Rectal smooth muscle tissue (tissue), 1 donor: ENCODE results near the gene RBM14.
"Not testable (repeated sequence)": the region's sequence is repeated elsewhere in the genome, so short reads cannot be mapped to it uniquely, and the experiment has no call there.

Experiments
- H3K27ac ChIP-seq: one replicate; pipeline ENCODE4 v1.7.0; 2013; ENCODE audit warnings: low read depth, low read length, inconsistent platforms
- H3K27me3 ChIP-seq: one replicate; pipeline ENCODE4 v1.7.0; 2013; ENCODE audit warnings: low read length; ENCODE audit not compliant: control insufficient read depth, insufficient read depth
- H3K36me3 ChIP-seq: one replicate; pipeline ENCODE4 v1.7.0; 2013; ENCODE audit warnings: low read length; ENCODE audit not compliant: control insufficient read depth, insufficient read depth
- H3K4me1 ChIP-seq: one replicate; pipeline ENCODE4 v1.7.0; 2013; ENCODE audit warnings: low read length; ENCODE audit not compliant: control insufficient read depth, insufficient read depth
- H3K4me3 ChIP-seq: one replicate; pipeline ENCODE4 v1.7.0; 2013; ENCODE audit warnings: low read length
- H3K9ac ChIP-seq: one replicate; pipeline ENCODE4 v1.7.0; 2013; ENCODE audit warnings: low read length

RBM14 gene

DNA sequence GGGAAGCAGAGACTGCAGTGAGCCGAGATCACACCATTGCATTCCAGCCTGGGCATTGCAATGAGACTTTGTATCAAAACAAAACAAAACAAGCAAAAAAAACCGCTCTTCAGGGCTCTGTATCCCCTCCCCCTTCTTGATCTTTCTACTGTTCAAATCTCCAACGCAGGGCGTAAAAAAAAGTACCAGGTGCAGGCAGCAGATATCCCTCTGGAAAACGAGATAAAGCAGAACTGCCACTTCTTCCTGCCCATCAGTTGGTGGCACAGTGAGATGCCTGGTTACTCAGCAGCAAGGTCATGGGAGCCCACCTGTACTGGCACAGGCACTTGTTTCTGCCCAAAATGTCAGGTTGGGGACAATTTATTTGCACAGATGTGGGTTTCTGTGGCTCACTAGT, 12.3 kb upstream of the RBM14 start:
- peaks cover 8% of the 10 kb centered on the region for H3K36me3 ChIP-seq

DNA sequence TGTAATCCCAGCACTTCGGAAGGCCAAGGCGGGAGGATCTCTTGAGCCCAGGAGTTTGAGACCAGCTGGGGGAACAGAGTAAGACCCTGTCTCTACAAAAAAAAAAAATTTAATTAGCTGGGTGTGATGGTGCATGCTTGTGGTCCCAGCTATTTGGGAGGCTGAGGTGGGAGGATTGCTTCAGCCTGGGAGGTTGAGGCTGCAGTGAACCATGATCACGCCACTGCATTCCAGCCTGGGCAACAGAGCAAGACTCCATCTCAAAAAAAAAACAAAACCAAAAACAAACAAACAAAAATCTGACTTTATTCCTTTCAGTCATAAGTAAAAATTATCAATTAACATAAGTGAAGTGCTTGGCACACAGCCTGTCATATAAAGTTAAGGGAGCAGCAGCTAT, 9.8 kb upstream of the RBM14 start:
- H3K27me3 ChIP-seq, H3K36me3 ChIP-seq, H3K4me3 ChIP-seq, H3K9ac ChIP-seq, H3K4me1 ChIP-seq: not testable (repeated sequence)
- H3K27ac ChIP-seq: peak overlapping the region; percentile 93

More for the DNA sequence above, 12.3 kb upstream of the RBM14 start:
- Histone ChIP-seq H3K27ac (no peak overlapping the region), H3K4me1 (peaks cover 10% of the 10 kb centered on the region), H3K27me3 (no peaks in the 10 kb centered on the region), H3K9ac (no peak overlapping the region), H3K4me3 (no peak overlapping the region)

DNA sequence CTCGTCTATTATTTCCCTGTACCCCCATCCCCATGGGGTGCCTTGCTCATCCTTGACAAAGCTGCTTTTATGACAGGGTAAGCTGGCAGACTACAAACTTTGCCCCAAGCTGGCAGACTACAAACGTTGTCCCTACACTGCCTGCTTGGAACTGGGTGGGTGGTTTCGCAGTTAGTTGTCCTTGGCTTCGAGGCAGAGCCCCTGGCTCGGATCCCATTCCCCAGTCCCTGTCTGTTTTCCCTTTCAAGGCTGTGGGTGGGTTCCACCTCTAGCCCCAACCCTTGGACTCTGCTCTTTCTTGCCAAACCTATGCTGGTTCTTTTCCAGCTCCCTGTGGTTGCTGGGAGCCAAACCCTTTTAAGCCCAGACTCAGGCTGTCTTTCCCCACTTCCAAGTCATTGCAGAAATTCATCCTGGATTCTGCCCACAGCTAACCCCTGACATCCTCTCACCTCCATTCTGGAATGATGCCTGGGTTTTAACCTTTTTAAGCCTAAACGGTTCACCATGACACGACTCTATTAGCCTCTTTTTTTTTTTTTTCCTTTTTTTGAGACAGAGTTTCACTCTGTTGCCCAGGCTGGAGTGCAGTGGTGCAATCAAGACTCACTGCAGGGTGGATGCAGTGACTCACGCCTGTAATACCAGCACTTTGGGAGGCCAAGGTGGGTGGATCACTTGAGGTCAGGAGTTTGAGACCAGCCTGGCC, 9.2 kb upstream of the RBM14 start:
- Histone ChIP-seq H3K36me3 (peaks cover 5% of the 10 kb centered on the region), H3K4me1 (peaks cover 10% of the 10 kb centered on the region), H3K9ac (no peak overlapping the region), H3K27ac (peak overlapping the region; percentile 93), H3K4me3 (no peak overlapping the region), H3K27me3 (no peaks in the 10 kb centered on the region)

DNA sequence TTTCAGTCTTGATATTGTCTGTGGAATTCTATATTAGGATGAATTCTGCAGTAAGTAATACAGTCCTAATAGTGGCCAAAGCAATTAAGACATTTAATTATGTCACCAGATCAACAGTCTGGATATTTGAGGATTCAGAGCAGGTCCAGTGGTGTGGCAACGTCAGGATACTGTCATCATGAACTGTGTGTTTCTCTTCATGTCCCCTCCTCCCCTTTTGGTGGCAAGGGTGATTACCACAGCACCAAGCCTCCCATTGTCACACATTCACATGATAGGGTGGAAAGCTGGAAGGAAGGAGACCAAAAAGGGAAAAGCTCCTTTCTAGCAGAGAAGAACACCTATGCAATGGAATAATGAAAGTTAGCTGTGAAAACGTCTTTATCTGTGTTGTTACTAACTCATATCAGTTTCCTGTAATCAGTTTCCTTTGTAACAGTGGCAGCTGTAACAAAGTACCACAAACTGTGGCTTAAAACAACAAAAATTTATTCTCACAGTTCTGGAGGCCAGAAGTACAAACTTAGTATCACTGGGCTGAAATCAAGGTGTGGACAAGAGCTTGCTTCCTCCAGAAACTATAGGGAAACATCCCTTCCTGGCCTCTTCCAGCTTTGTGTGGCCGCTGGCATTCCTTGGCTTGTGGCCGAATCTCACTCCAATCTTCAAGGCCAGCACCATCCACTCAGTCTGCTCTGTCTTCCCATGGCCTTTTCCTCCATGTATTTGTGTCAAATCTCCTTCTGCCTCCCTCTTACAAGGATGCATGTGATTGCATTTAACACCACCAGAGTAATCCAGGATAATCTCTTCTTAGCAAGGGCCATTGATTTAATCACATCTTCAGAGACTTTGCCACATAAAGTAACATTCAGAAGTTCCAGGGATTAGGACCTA, 6.5 kb upstream of the RBM14 start:
- H3K27ac ChIP-seq: no peak overlapping the region
- H3K9ac ChIP-seq: no peak overlapping the region
- peaks cover 10% of the 10 kb centered on the region for H3K4me1 ChIP-seq

DNA sequence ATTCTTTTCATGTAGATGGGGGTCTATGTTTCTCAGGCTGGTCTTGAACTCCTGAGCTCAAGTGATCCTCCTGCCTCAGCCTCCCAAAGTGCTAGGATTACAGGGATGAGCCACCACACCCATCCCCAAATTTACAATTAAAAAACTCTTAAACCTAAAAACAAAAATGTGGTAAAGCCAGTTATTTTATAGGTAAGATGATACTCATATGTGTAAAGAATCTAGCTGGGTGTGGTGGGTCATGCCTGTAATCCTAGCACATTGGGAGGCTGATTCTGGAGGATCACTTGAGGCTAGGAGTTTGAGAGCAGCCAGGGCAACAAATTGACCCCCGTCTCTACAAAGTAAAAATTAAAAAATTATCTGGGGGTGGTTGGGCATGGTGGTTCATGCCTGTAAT, 4.0 kb upstream of the RBM14 start:
- Histone ChIP-seq H3K4me1 (peaks cover 5% of the 10 kb centered on the region), H3K27me3 (no peaks in the 10 kb centered on the region), H3K36me3 (no peaks in the 10 kb centered on the region), H3K9ac (no peak overlapping the region), H3K27ac (no peak overlapping the region), H3K4me3 (no peak overlapping the region)

More for the DNA sequence above, 6.5 kb upstream of the RBM14 start:
- no peaks in the 10 kb centered on the region for H3K27me3 ChIP-seq
- H3K36me3 ChIP-seq: peaks cover 5% of the 10 kb centered on the region
- H3K4me3 ChIP-seq: no peak overlapping the region

DNA sequence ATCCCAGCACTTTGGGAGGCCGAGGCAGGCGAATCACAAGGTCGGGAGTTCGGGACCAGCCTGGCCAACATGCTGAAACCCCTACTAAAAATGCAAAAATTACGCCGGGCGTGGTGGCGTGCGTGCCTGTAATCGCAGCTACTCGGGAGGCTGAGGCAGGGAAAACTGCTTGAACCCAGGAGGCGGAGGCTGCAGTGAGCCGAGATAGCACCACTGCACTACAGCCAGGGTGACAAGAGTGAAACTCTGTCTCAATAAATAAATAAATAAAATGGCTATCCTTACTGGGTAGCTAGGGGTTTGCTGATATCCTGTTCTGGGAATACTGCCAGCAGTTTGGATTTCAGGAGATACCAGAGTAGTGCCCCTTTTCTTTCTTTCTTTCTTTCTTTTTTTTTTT, 2.4 kb upstream of the RBM14 start:
- Histone ChIP-seq H3K4me3 (no peak overlapping the region), H3K36me3 (peaks cover 2% of the 10 kb centered on the region), H3K27me3 (no peaks in the 10 kb centered on the region), H3K27ac (no peak overlapping the region), H3K4me1 (peaks cover 14% of the 10 kb centered on the region), H3K9ac (no peak overlapping the region)

DNA sequence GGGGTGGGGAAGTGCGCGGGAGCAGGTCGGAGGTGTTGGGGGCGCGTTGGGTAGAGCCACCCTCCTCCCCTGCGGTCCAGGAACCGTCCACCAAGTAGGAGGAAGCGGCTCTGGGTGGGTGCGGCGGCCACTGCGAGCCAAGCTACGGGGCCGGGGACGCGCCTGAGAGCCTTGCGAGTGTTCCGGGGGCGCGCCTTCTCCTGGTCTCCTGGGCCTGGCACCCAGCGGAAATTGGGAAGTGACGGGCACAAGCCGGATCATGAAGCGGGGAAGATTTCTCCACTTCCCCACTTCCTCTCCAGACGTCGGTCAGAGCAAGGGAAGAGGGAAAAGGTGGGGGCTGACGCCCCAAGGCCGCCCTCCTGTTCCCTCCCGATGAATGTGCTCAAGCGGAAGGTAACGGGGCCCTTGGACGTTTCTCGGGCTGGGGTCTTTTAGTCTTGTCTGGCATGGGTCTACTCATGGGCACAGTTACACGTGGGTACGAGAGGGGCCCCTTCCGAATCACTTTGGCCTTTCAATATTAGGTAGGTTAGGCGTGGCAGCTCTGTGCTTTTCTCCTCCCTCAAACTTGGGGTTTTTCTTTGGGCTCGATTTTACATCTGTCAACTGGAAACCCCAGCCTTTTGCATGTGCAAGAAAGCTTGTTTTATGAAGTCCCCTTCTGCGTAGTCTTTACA, 865 bp downstream of the RBM14 start:
- Histone ChIP-seq H3K4me3 (peak overlapping the region; percentile 73), H3K9ac (peak overlapping the region; percentile 36), H3K36me3 (peaks cover 2% of the 10 kb centered on the region), H3K27me3 (no peaks in the 10 kb centered on the region), H3K27ac (peak overlapping the region; percentile 96), H3K4me1 (peaks cover 20% of the 10 kb centered on the region)

DNA sequence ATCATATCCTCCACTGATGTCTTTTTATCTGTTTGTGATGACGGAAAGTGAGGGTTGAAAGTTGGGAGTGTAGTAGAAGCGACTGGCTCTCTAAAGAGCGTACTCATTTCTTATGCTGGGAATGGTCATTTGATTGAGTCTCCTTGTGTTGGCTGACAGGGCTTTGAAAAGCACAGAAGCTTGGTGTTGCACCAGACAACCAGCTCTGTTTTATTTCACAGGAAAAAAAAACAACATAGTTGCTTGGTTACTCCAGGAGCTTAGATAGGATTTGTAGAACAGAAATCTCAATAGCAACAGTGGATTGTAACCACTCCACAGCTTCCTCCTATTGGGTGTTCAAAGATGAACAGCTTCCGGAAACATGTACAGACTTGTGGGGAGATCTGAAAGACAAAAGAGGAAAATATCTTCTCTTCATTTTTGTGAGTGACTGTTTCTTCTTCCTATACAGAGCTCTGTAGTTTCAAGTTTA, 2.7 kb downstream of the RBM14 start:
- H3K9ac ChIP-seq: no peak overlapping the region
- H3K4me3 ChIP-seq: peak overlapping the region; percentile 73
- peaks cover 7% of the 10 kb centered on the region for H3K36me3 ChIP-seq
- H3K27ac ChIP-seq: peak overlapping the region; percentile 96
- no peaks in the 10 kb centered on the region for H3K27me3 ChIP-seq
- H3K4me1 ChIP-seq: peaks cover 38% of the 10 kb centered on the region

DNA sequence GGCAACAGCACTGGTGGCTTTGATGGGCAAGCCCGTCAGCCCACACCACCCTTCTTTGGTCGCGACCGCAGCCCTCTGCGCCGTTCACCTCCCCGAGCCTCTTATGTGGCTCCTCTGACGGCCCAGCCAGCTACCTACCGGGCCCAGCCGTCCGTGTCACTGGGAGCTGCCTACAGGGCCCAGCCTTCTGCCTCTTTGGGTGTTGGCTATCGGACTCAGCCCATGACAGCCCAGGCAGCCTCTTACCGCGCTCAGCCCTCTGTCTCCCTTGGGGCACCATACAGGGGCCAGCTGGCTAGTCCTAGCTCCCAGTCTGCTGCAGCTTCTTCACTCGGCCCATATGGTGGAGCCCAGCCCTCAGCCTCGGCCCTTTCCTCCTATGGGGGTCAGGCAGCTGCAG, 8.0 kb downstream of the RBM14 start:
- H3K4me3 ChIP-seq: no peak overlapping the region
- H3K4me1 ChIP-seq: peaks cover 31% of the 10 kb centered on the region
- H3K36me3 ChIP-seq: peaks cover 50% of the 10 kb centered on the region
- no peaks in the 10 kb centered on the region for H3K27me3 ChIP-seq
- no peak overlapping the region for H3K9ac ChIP-seq
- peak overlapping the region; percentile 89 for H3K27ac ChIP-seq

DNA sequence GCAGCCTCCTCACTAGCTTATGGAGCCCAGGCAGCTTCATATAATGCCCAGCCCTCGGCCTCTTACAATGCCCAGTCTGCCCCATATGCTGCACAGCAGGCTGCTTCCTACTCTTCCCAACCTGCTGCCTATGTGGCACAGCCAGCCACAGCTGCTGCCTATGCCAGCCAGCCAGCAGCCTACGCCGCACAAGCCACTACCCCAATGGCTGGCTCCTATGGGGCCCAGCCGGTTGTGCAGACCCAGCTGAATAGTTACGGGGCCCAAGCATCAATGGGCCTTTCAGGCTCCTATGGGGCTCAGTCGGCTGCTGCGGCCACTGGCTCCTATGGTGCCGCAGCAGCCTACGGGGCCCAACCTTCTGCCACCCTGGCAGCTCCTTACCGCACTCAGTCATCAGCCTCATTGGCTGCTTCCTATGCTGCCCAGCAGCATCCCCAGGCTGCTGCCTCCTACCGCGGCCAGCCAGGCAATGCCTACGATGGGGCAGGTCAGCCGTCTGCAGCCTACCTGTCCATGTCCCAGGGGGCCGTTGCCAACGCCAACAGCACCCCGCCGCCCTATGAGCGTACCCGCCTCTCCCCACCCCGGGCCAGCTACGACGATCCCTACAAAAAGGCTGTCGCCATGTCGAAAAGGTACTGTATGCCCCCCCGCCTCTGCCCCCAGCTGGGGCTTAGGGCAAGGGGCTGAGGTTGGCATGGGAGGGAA, 8.8 kb downstream of the RBM14 start:
- Histone ChIP-seq H3K4me1 (peaks cover 31% of the 10 kb centered on the region), H3K36me3 (peaks cover 54% of the 10 kb centered on the region), H3K4me3 (no peak overlapping the region), H3K9ac (no peak overlapping the region), H3K27me3 (no peaks in the 10 kb centered on the region), H3K27ac (no peak overlapping the region)

DNA sequence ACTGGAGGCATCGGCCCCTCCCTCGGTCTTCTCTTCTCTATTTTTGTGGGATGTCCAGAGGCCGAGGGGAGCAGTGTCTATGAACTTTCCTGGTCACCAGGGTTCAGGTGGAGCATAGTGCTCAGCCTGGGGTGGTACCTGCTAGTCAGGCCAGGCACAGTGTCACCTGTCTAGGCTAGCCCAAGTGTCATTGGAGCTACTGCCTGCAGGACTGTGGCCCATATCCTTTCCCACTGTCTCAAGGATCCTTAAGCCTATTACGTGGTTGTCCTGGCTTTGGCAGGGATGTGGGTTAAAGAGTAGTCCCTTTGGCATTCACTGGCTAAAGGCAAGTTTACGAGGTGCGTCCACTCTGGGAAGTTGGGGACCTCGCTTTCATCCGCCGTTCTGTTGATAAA, 9.3 kb downstream of the RBM14 start:
- Histone ChIP-seq H3K36me3 (peaks cover 54% of the 10 kb centered on the region), H3K4me1 (peaks cover 28% of the 10 kb centered on the region), H3K9ac (no peak overlapping the region), H3K4me3 (no peak overlapping the region), H3K27ac (no peak overlapping the region), H3K27me3 (no peaks in the 10 kb centered on the region)

DNA sequence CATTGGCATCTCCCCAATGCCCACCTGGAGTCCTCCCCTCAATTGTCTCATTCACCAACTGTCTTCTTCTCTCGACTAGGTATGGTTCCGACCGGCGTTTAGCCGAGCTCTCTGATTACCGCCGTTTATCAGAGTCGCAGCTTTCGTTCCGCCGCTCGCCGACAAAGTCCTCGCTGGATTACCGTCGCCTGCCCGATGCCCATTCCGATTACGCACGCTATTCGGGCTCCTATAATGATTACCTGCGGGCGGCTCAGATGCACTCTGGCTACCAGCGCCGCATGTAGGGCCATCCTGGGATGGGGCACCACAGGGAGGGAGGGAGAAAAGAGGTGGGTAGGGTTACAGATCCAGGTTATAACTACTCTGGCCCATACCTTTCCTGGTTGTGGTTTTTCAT, 10.0 kb downstream of the RBM14 start:
- peaks cover 28% of the 10 kb centered on the region for H3K4me1 ChIP-seq
- H3K27ac ChIP-seq: no peak overlapping the region
- H3K9ac ChIP-seq: no peak overlapping the region
- H3K27me3 ChIP-seq: no peaks in the 10 kb centered on the region
- H3K36me3 ChIP-seq: peaks cover 54% of the 10 kb centered on the region
- no peak overlapping the region for H3K4me3 ChIP-seq
